Neural cell (in vitro differentiated cells): ENCODE results near the gene KNSTRN. TPM values are rescaled to one million over a fixed set of nuclear protein-coding genes. Genes with fewer than 3 reads are reported as not detected.

Experiments
- H2AFZ ChIP-seq: fragments of 200-600, 300-800 bp; sonication (generic), shearing (Covaris generic); 2 replicates; pipeline ENCODE4 v1.6.0; 2014; ENCODE audit warnings: low read depth, mild to moderate bottlenecking, antibody characterized with exemption, low read length, moderate library complexity
- H3F3A ChIP-seq: fragments of 200-600 bp; shearing (Covaris generic); 2 replicates; pipeline ENCODE4 v1.6.1; 2016; ENCODE audit warnings: mild to moderate bottlenecking, moderate library complexity, mixed read lengths, antibody characterized with exemption, low read length; ENCODE audit not compliant: insufficient read depth, poor library complexity, severe bottlenecking
- H3K27ac ChIP-seq: fragments of 200-600, 300-800 bp; sonication (generic), shearing (Covaris generic); 2 replicates; pipeline ENCODE4 v1.5.1; 2014; ENCODE audit warnings: mild to moderate bottlenecking, low read length, moderate library complexity
- H3K27me3 ChIP-seq: fragments of 300-800, 200-600 bp; sonication (generic), shearing (Covaris generic); 2 replicates; pipeline ENCODE4 v1.6.0; 2014; ENCODE audit warnings: mild to moderate bottlenecking, low read depth, low read length, moderate library complexity; ENCODE audit not compliant: insufficient read depth
- H3K36me3 ChIP-seq: fragments of 300-800, 200-600 bp; sonication (generic), shearing (Covaris generic); 2 replicates; pipeline ENCODE4 v1.5.1; 2014; ENCODE audit warnings: mild to moderate bottlenecking, antibody characterized with exemption, low read length, moderate library complexity; ENCODE audit not compliant: insufficient read depth
- H3K4me2 ChIP-seq: fragments of 300-800, 200-600 bp; sonication (generic), shearing (Covaris generic); 2 replicates; pipeline ENCODE4 v1.6.0; 2014; ENCODE audit warnings: mild to moderate bottlenecking, low read length
- H3K4me3 ChIP-seq: fragments of 300-800, 200-600 bp; sonication (generic), shearing (Covaris generic); 2 replicates; pipeline ENCODE4 v1.5.1; 2014; ENCODE audit warnings: mild to moderate bottlenecking, low read length, moderate library complexity
- H3K79me2 ChIP-seq: fragments of 200-600 bp; shearing (Covaris generic); replicated peaks from 2 replicates; pipeline ENCODE4 v1.6.0; 2014; ENCODE audit warnings: mild to moderate bottlenecking, low read length, moderate library complexity; ENCODE audit not compliant: insufficient read depth
- H3K9ac ChIP-seq: fragments of 300-800, 200-600 bp; sonication (generic), shearing (Covaris generic); 2 replicates; pipeline ENCODE4 v1.6.1; 2016; ENCODE audit warnings: mild to moderate bottlenecking, low read length, mixed read lengths
- H3K9me2 ChIP-seq: fragments of 200-600 bp; shearing (Covaris generic); 2 replicates; pipeline ENCODE4 v1.6.1; 2016; ENCODE audit warnings: mild to moderate bottlenecking, low read length, mixed read lengths; ENCODE audit not compliant: insufficient read depth
- H3K9me3 ChIP-seq: fragments of 200-600, 300-800 bp; sonication (generic), shearing (Covaris generic); 2 replicates; pipeline ENCODE4 v1.6.1; 2016; ENCODE audit warnings: mild to moderate bottlenecking, mixed run types, low read length, moderate library complexity, mixed read lengths
- H4K20me1 ChIP-seq: fragments of 200-600 bp; shearing (Covaris generic); 2 replicates; pipeline ENCODE4 v1.6.1; 2016; ENCODE audit warnings: mild to moderate bottlenecking, mixed run types; ENCODE audit not compliant: insufficient read depth
- CTCF ChIP-seq: fragments of 450-650 bp; IDR thresholded peaks from 2 replicates; pipeline ENCODE4 v1.5.1; 2014; ENCODE audit warnings: antibody characterized with exemption, mild to moderate bottlenecking, moderate library complexity; ENCODE audit not compliant: poor library complexity, severe bottlenecking
- EP300 ChIP-seq: fragments of 450-650 bp; conservative IDR thresholded peaks from 2 replicates; pipeline ENCODE4 v1.6.1; 2014; ENCODE audit warnings: antibody characterized with exemption, mild to moderate bottlenecking, moderate library complexity; ENCODE audit not compliant: poor library complexity, severe bottlenecking
- EZH2 ChIP-seq: fragments of 200-600, 300-800 bp; shearing (Covaris generic), sonication (generic); IDR thresholded peaks from 2 replicates; pipeline ENCODE4 v1.6.1; 2014; ENCODE audit warnings: antibody characterized with exemption, low read length, borderline replicate concordance, mild to moderate bottlenecking; ENCODE audit not compliant: insufficient read depth, poor library complexity, severe bottlenecking
- MXI1 ChIP-seq: fragments of 450-650 bp; conservative IDR thresholded peaks from 2 replicates; pipeline ENCODE4 v1.6.1; 2014; ENCODE audit warnings: antibody characterized with exemption, mild to moderate bottlenecking; ENCODE audit not compliant: poor library complexity, severe bottlenecking
- POLR2AphosphoS5 ChIP-seq: IDR thresholded peaks from 2 replicates; pipeline ENCODE4 v1.6.1; 2012
- RAD21 ChIP-seq: fragments of 450-650 bp; conservative IDR thresholded peaks from 2 replicates; pipeline ENCODE4 v1.6.1; 2014; ENCODE audit warnings: antibody characterized with exemption, mild to moderate bottlenecking, moderate library complexity
- REST ChIP-seq: IDR thresholded peaks from 2 replicates; pipeline ENCODE4 v1.6.1; 2012; ENCODE audit warnings: borderline replicate concordance
- SMC3 ChIP-seq: fragments of 450-650 bp; conservative IDR thresholded peaks from 2 replicates; pipeline ENCODE4 v1.6.1; 2014; ENCODE audit warnings: antibody characterized with exemption, mild to moderate bottlenecking, moderate library complexity; ENCODE audit not compliant: poor library complexity
- TAF1 ChIP-seq: IDR thresholded peaks from 2 replicates; pipeline ENCODE4 v1.6.1; 2012; ENCODE audit warnings: low read depth
- polyA plus RNA-seq: library from polyadenylated mRNA; depleted of rRNA; stranded (reverse); fragments of >200 nt; gene quantifications from 2 replicates; pipeline ENCODE4 v1.2.3, GENCODE V29; 2014

KNSTRN gene
- polyA plus RNA-seq, 1 donor from 2014 or later = 38.3 TPM

GRCh38 chr15:40398413-40398873 is 15.9 kb downstream of the KNSTRN start:
- H3K36me3 ChIP-seq = no peaks in the 10 kb centered on the region
- no peaks in the 10 kb centered on the region for H4K20me1 ChIP-seq
- H3K9ac ChIP-seq = no peak overlapping the region
- H3K27me3 ChIP-seq = no peaks in the 10 kb centered on the region
- H3K9me3 ChIP-seq = no peaks in the 10 kb centered on the region
- H3K4me2 ChIP-seq = no peak overlapping the region
- H3F3A ChIP-seq = no peaks in the 10 kb centered on the region
- no peak overlapping the region for H3K27ac ChIP-seq
- TF ChIP-seq RAD21 = no peak
- TF ChIP-seq TAF1 = no peak
- no peak for TF ChIP-seq SMC3
- TF ChIP-seq EZH2 = no peak
- TF ChIP-seq EP300 = no peak
- no peak for TF ChIP-seq CTCF
- TF ChIP-seq POLR2AphosphoS5 = no peak
- no peak for TF ChIP-seq REST
- TF ChIP-seq MXI1 = no peak
- H3K79me2 ChIP-seq = no peaks in the 10 kb centered on the region
- H3K9me2 ChIP-seq = no peaks in the 10 kb centered on the region
- H3K4me3 ChIP-seq = no peak overlapping the region
- H2AFZ ChIP-seq = no peak overlapping the region

DNA sequence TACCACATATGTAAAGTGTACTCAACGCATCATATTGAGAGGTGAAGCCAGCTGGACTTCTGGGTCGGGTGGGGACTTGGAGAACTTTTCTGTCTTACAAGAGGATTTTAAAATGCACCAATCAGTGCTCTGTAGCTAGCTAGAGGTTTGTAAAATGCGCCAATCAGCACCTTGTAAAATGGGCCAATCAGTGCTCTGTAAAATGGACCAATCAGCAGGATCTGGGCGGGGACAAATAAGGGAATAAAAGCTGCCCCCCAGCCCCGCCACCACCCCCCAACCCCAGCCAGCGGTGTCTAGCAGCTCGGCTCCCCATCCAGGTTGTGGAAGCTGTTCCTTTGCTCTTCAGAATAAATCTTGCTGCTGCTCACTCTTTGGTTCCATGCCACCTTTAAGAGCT is 16.8 kb downstream of the KNSTRN start:
- no peaks in the 10 kb centered on the region for H3F3A ChIP-seq
- no peaks in the 10 kb centered on the region for H3K9me2 ChIP-seq
- H2AFZ ChIP-seq = no peak overlapping the region
- no peak overlapping the region for H3K27ac ChIP-seq
- H3K9ac ChIP-seq = no peak overlapping the region
- no peaks in the 10 kb centered on the region for H3K36me3 ChIP-seq
- no peaks in the 10 kb centered on the region for H3K79me2 ChIP-seq
- H3K9me3 ChIP-seq = no peaks in the 10 kb centered on the region
- no peaks in the 10 kb centered on the region for H4K20me1 ChIP-seq
- no peak overlapping the region for H3K4me3 ChIP-seq
- TF ChIP-seq SMC3 (no peak), POLR2AphosphoS5 (no peak), EZH2 (no peak), RAD21 (no peak), EP300 (no peak), REST (no peak), MXI1 (no peak), CTCF (no peak)
- H3K4me2 ChIP-seq = no peak overlapping the region
- H3K27me3 ChIP-seq = no peaks in the 10 kb centered on the region
